Activated naive CD8-positive, alpha-beta T cell treated with anti-CD3 and anti-CD28 coated beads, Interleukin-2, amount 50 U/mL, for 16 hours (primary cell): ENCODE measurements around the gene DCXR.
A peak's percentile ranks its signal among the peaks of the same experiment; 100 is the strongest.

Experiments
- DNase-seq: peaks from one replicate; pipeline ENCODE4 v3.0.0-alpha.2; 2020; ENCODE audit warnings: low read depth, low spot score

DCXR gene

GRCh38 chr17:82073446-82073845 lies 35.9 kb upstream of the DCXR start:
- no peak for DNase-seq

GRCh38 chr17:82072827-82073226 lies 35.3 kb upstream of the DCXR start:
- DNase-seq: no peak

GRCh38 chr17:82070611-82071010 lies 33.1 kb upstream of the DCXR start:
- DNase-seq: no peak

- peak; percentile 27 for DNase-seq
Observed at GRCh38 chr17:82065638-82066303, 28.3 kb upstream of the DCXR start, which contains the start of gene DUS1L. Gene DUS1L (minus strand): TSS chr17:82065804. CDS start chr17:82065059, 745 bp downstream.

GRCh38 chr17:82065193-82065637 lies 27.7 kb upstream of the DCXR start:
- no peak for DNase-seq

- no peak for DNase-seq
Observed at GRCh38 chr17:82064433-82065192, 27.1 kb upstream of the DCXR start.

GRCh38 chr17:82063424-82064415 lies 26.2 kb upstream of the DCXR start:
- no peak for DNase-seq

- no peak for DNase-seq
Observed at GRCh38 chr17:82062984-82063368, 25.5 kb upstream of the DCXR start.

GRCh38 chr17:82062076-82062983 lies 24.8 kb upstream of the DCXR start:
- no peak for DNase-seq

- no peak for DNase-seq
Observed at GRCh38 chr17:82061047-82061925, 23.8 kb upstream of the DCXR start.

- DNase-seq: no peak
Observed at GRCh38 chr17:82060614-82061013, 23.1 kb upstream of the DCXR start.

GRCh38 chr17:82060001-82060380 lies 22.5 kb upstream of the DCXR start:
- no peak for DNase-seq

- no peak for DNase-seq
Observed at GRCh38 chr17:82059272-82060000, 21.9 kb upstream of the DCXR start.

- no peak for DNase-seq
Observed at GRCh38 chr17:82058855-82059249, 21.4 kb upstream of the DCXR start.

- DNase-seq: no peak
Observed at GRCh38 chr17:82058230-82058854, 20.8 kb upstream of the DCXR start.

GRCh38 chr17:82056729-82057621 lies 19.5 kb upstream of the DCXR start:
- DNase-seq: no peak

GRCh38 chr17:82055965-82056728 lies 18.6 kb upstream of the DCXR start:
- DNase-seq: no peak
